GM23248 (cell line): ENCODE measurements around the gene PADI4. TPM values are rescaled to one million over a fixed set of nuclear protein-coding genes. Genes with fewer than 3 reads are reported as not detected.

Experiments
- DNase-seq: peaks from one replicate; pipeline ENCODE4 v3.0.0-alpha.2; 2015
- H2AFZ ChIP-seq: fragments of 200-600 bp; sonication (generic); 2 replicates; pipeline ENCODE4 v1.6.1; 2016; ENCODE audit warnings: antibody characterized with exemption
- H3F3A ChIP-seq: fragments of 200-600 bp; sonication (generic); 2 replicates; pipeline ENCODE4 v1.6.1; 2016; ENCODE audit warnings: mild to moderate bottlenecking, antibody characterized with exemption, mixed run types; ENCODE audit not compliant: insufficient read depth
- H3K27ac ChIP-seq: fragments of 200-600 bp; sonication (generic); 2 replicates; pipeline ENCODE4 v1.5.1; 2016; ENCODE audit warnings: mild to moderate bottlenecking
- H3K27me3 ChIP-seq: fragments of 200-600 bp; sonication (generic); replicated peaks from 2 replicates; pipeline ENCODE4 v1.6.1; 2016; ENCODE audit warnings: mild to moderate bottlenecking; ENCODE audit not compliant: insufficient read depth
- H3K36me3 ChIP-seq: fragments of 200-600 bp; sonication (generic); 2 replicates; pipeline ENCODE4 v1.6.1; 2016; ENCODE audit warnings: low read depth, mild to moderate bottlenecking
- H3K4me1 ChIP-seq: fragments of 200-600 bp; sonication (generic); 2 replicates; pipeline ENCODE4 v1.6.1; 2016; ENCODE audit warnings: mild to moderate bottlenecking; ENCODE audit not compliant: insufficient read depth
- H3K4me2 ChIP-seq: fragments of 200-600 bp; sonication (generic); one replicate; pipeline ENCODE4 v1.6.1; 2016; ENCODE audit warnings: mild to moderate bottlenecking; ENCODE audit not compliant: unreplicated experiment
- H3K4me3 ChIP-seq: fragments of 200-600 bp; sonication (generic); 2 replicates; pipeline ENCODE4 v1.5.1; 2016; ENCODE audit warnings: mild to moderate bottlenecking
- H3K79me2 ChIP-seq: fragments of 200-600 bp; sonication (generic); 2 replicates; pipeline ENCODE4 v1.6.1; 2016; ENCODE audit warnings: mild to moderate bottlenecking; ENCODE audit not compliant: insufficient read depth
- H3K9ac ChIP-seq: fragments of 200-600 bp; sonication (generic); 2 replicates; pipeline ENCODE4 v1.6.1; 2016; ENCODE audit warnings: mild to moderate bottlenecking
- H3K9me2 ChIP-seq: fragments of 200-600 bp; sonication (generic); 2 replicates; pipeline ENCODE4 v1.6.1; 2016; ENCODE audit warnings: mixed run types, mild to moderate bottlenecking, moderate library complexity; ENCODE audit not compliant: insufficient read depth
- H3K9me3 ChIP-seq: fragments of 200-600 bp; sonication (generic); one replicate; pipeline ENCODE4 v1.6.1; 2017; ENCODE audit warnings: low read depth
- H4K20me1 ChIP-seq: fragments of 200-600 bp; sonication (generic); 2 replicates; pipeline ENCODE4 v1.6.0; 2016; ENCODE audit not compliant: insufficient read depth
- EZH2 ChIP-seq: fragments of 200-600 bp; sonication (generic); IDR thresholded peaks from 2 replicates; pipeline ENCODE4 v1.6.1; 2018; ENCODE audit warnings: antibody characterized with exemption, mild to moderate bottlenecking; ENCODE audit not compliant: insufficient read depth, poor library complexity, severe bottlenecking
- EZH2phosphoT487 ChIP-seq: fragments of 200-600 bp; sonication (generic); IDR thresholded peaks from 2 replicates; pipeline ENCODE4 v1.6.1; 2018; ENCODE audit warnings: antibody characterized with exemption, moderate library complexity, mild to moderate bottlenecking, low read depth; ENCODE audit not compliant: insufficient read depth
- WGBS, 2 experiments: methylation state at CpG; one replicate each; pipeline ENCODE4 v1.1.6; 2015 to 2017; ENCODE audit warnings: low lambda C conversion rate in 2 of 2, low coverage in 1 of 2; ENCODE audit errors: missing lambda C conversion rate in 2 of 2; 5-methylcytosine and 5-hydroxymethylcytosine counted together
- in situ Hi-C: fragments of 300-500 bp; cut with MboI; formaldehyde crosslinking; loops from 2 replicates; pipeline ENCODE4 v1.15.0; 2020
- polyA plus RNA-seq: library from polyadenylated mRNA; unstranded; fragments of >200 nt; fragmentation: Nextera tagmentation; extraction: Ambion mirVana; gene quantifications from 2 replicates; pipeline ENCODE4 v1.2.1, GENCODE V29; 2016
- total RNA-seq: library from RNA; depleted of rRNA; stranded (reverse); fragments of >200 nt; shearing (Covaris generic); gene quantifications from 2 replicates; pipeline ENCODE4 v1.2.3, GENCODE V29; 2014

The PADI4 gene
- total and polyA plus RNA-seq, 2 experiments from 2014 or later, result not detected

DNA sequence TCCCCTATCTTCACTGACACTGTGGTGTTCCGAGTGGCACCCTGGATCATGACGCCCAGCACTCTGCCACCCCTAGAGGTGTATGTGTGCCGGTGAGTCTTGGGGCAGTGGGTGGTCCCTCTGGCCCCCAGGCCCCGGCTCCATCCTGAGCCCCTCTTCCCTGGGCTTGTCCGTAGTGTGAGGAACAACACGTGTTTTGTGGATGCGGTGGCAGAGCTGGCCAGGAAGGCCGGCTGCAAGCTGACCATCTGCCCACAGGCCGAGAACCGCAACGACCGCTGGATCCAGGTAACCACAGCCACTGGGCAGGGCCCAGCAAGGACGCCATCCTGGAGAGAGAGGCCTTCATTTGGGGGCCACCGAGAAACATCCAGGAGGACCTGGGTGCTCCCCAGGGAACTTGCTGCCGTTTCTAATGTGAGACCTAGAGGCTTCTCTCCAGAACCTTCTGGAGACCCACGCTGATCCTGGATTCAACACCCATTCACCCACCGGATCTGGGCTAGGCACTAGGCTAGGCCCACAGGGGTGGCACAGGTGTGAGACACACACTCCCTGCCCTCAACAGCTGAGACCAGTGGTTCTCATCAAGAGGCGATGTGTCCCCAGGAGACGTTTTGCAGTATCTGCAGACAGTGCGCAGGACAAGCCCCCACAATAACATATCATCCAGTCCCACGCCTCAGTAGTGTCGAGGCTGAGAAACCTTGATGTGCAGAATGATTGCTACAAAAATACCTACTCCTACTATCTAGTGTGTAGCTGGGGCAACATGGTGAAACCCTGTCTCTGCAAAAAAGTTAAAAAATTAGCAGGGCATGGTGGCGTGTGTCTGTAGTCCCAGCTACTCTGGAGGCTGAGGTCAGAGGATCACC is 36.9 kb upstream of the PADI4 start:
- Histone ChIP-seq H3K27ac (no peak overlapping the region), H3K4me1 (no peaks in the 10 kb centered on the region), H3K27me3 (no peaks in the 10 kb centered on the region), H3K9ac (no peak overlapping the region), H3K79me2 (no peaks in the 10 kb centered on the region), H3K4me2 (no peak overlapping the region), H3F3A (no peaks in the 10 kb centered on the region), H3K9me2 (no peaks in the 10 kb centered on the region), H3K36me3 (no peaks in the 10 kb centered on the region), H4K20me1 (no peaks in the 10 kb centered on the region), H2AFZ (no peak overlapping the region), H3K4me3 (no peak overlapping the region), H3K9me3 (no peaks in the 10 kb centered on the region)
- in situ Hi-C loops, result no loop called here
- WGBS, 2 experiments, result 86 to 89% methylated on average over 23 of the region's 23 CpGs
- TF ChIP-seq EZH2, result no peak
- no peak for TF ChIP-seq EZH2phosphoT487
- no peak for DNase-seq

DNA sequence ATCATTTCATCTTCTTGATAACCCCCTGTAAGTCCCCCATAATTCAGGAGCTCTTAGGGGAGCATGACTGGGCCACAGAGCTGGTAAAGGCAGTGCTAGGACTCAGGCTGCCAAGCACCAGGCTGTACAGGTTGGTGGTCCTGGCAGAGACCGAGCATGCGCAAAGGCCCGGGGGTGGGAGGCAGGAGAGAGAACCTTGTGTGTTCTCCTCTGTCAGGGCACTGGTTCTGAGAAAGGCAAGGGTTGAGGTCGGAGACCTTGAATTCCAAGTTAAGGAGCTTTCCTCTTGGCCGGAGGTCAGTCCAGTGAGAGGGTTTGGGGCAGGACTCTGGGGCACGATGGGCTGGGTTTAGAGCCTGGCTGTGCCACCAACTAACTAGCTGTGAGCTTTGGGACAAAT is 35.9 kb upstream of the PADI4 start:
- Histone ChIP-seq H3K4me1 (no peaks in the 10 kb centered on the region), H3K27ac (no peak overlapping the region), H2AFZ (no peak overlapping the region), H3K9ac (no peak overlapping the region), H3K27me3 (no peaks in the 10 kb centered on the region), H4K20me1 (no peaks in the 10 kb centered on the region), H3F3A (no peaks in the 10 kb centered on the region), H3K9me3 (no peaks in the 10 kb centered on the region), H3K79me2 (no peaks in the 10 kb centered on the region), H3K36me3 (no peaks in the 10 kb centered on the region), H3K9me2 (no peaks in the 10 kb centered on the region), H3K4me2 (no peak overlapping the region), H3K4me3 (no peak overlapping the region)
- DNase-seq, result no peak
- in situ Hi-C loops, result no loop called here
- TF ChIP-seq EZH2phosphoT487, result no peak
- no peak for TF ChIP-seq EZH2
- WGBS, 2 experiments, result 83 to 84% methylated on average over 6 of the region's 6 CpGs

DNA sequence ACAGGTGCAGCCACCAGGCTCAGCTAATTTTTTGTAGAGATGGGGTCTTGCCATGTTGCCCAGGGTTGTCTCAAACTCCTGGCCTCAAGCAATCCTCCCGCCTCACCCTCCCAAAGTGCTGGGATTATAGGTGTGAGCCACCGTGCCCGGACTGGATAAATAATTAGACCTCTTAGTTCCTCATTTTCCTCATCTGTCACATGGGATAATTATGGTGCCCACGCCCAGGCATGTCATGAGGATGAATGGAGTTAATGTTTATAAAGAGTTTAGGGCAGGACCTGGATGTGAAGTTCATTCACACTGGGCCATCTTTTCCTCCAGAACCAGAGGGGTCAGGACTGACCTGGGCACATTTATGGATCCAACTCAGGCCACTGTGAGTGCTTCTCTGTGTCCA is 35.4 kb upstream of the PADI4 start:
- no peak overlapping the region for H3K4me3 ChIP-seq
- H4K20me1 ChIP-seq, result no peaks in the 10 kb centered on the region
- H3K4me1 ChIP-seq, result no peaks in the 10 kb centered on the region
- H3K27me3 ChIP-seq, result no peaks in the 10 kb centered on the region
- H3K79me2 ChIP-seq, result no peaks in the 10 kb centered on the region
- TF ChIP-seq EZH2phosphoT487 (no peak), EZH2 (no peak)
- no peak for DNase-seq
- no peak overlapping the region for H3K9ac ChIP-seq
- no peak overlapping the region for H2AFZ ChIP-seq
- in situ Hi-C loops, result no loop called here
- no peaks in the 10 kb centered on the region for H3F3A ChIP-seq
- no peaks in the 10 kb centered on the region for H3K36me3 ChIP-seq
- no peak overlapping the region for H3K27ac ChIP-seq
- WGBS, 2 experiments, result 65 to 69% methylated on average over 4 of the region's 4 CpGs
- no peak overlapping the region for H3K4me2 ChIP-seq
- H3K9me3 ChIP-seq, result no peaks in the 10 kb centered on the region
- no peaks in the 10 kb centered on the region for H3K9me2 ChIP-seq

DNA sequence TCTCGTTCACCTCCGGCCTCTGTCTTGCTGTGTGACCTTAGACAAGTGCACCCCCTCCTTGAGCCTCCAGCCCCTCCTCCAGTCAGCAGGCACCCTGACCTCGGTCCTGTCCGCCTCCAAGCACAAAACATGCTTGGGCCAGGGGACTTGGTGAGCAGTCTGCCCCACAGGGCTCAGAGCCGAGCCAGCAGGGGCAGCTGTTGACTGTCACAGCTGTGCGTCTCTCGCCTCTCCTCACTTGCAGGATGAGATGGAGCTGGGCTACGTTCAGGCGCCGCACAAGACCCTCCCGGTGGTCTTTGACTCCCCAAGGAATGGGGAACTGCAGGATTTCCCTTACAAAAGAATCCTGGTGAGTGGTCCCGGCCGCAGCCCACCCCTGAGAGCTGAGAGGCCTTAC is 34.9 kb upstream of the PADI4 start:
- no peaks in the 10 kb centered on the region for H3K4me1 ChIP-seq
- no peaks in the 10 kb centered on the region for H3K27me3 ChIP-seq
- H3F3A ChIP-seq, result no peaks in the 10 kb centered on the region
- no peak for DNase-seq
- H3K4me3 ChIP-seq, result no peak overlapping the region
- no peaks in the 10 kb centered on the region for H3K79me2 ChIP-seq
- in situ Hi-C loops, result no loop called here
- H3K9ac ChIP-seq, result no peak overlapping the region
- H3K9me2 ChIP-seq, result no peaks in the 10 kb centered on the region
- TF ChIP-seq EZH2phosphoT487 (no peak), EZH2 (no peak)
- no peak overlapping the region for H3K4me2 ChIP-seq
- no peaks in the 10 kb centered on the region for H3K9me3 ChIP-seq
- no peak overlapping the region for H3K27ac ChIP-seq
- no peaks in the 10 kb centered on the region for H4K20me1 ChIP-seq
- 62 to 63% methylated on average over 12 to 13 of the region's 13 CpGs for WGBS, 2 experiments
- no peak overlapping the region for H2AFZ ChIP-seq
- H3K36me3 ChIP-seq, result no peaks in the 10 kb centered on the region
